GM23338 (cell line): ENCODE results near the gene CUEDC1. TPM values are rescaled to one million over a fixed set of nuclear protein-coding genes. Genes with fewer than 3 reads are reported as not detected.

Experiments used
- ATAC-seq: fragments of 200-7000 bp; cut with Tn5 transposase; 3 replicates; pipeline ENCODE4 v1.9.1; 2020
- DNase-seq: peaks from one replicate; pipeline ENCODE4 v3.0.0-alpha.2; 2015; ENCODE audit warnings: low spot score
- H2AFZ ChIP-seq: fragments of 200-600 bp; sonication (generic); 2 replicates; pipeline ENCODE4 v1.8.0; 2016; ENCODE audit warnings: antibody characterized with exemption, mild to moderate bottlenecking, moderate library complexity
- H3F3A ChIP-seq: fragments of 200-600 bp; sonication (generic); replicated peaks from 2 replicates; pipeline ENCODE4 v1.8.0; 2017; ENCODE audit warnings: antibody characterized with exemption, mixed run types, low read depth
- H3K27ac ChIP-seq: fragments of 200-600 bp; sonication (generic); 2 replicates; pipeline ENCODE4 v1.6.1; 2016; ENCODE audit warnings: low read depth
- H3K27me3 ChIP-seq: fragments of 200-600 bp; sonication (generic); 2 replicates; pipeline ENCODE4 v1.8.0; 2016; ENCODE audit warnings: mild to moderate bottlenecking, mixed run types, moderate library complexity; ENCODE audit not compliant: insufficient read depth
- H3K36me3 ChIP-seq: fragments of 200-600 bp; sonication (generic); 2 replicates; pipeline ENCODE4 v1.8.0; 2016; ENCODE audit warnings: mild to moderate bottlenecking; ENCODE audit not compliant: insufficient read depth
- H3K4me1 ChIP-seq: fragments of 200-600 bp; sonication (generic); 2 replicates; pipeline ENCODE4 v1.8.0; 2016; ENCODE audit warnings: mild to moderate bottlenecking, moderate library complexity; ENCODE audit not compliant: insufficient read depth
- H3K4me2 ChIP-seq: fragments of 200-600 bp; sonication (generic); 2 replicates; pipeline ENCODE4 v1.7.1; 2017; ENCODE audit warnings: mixed run types
- H3K4me3 ChIP-seq: fragments of 200-600 bp; sonication (generic); 2 replicates; pipeline ENCODE4 v1.6.1; 2016; ENCODE audit warnings: mixed run types
- H3K79me2 ChIP-seq: fragments of 200-600 bp; sonication (generic); replicated peaks from 2 replicates; pipeline ENCODE4 v1.8.0; 2017; ENCODE audit warnings: mild to moderate bottlenecking; ENCODE audit not compliant: insufficient read depth
- H3K9me2 ChIP-seq: fragments of 200-600 bp; sonication (generic); 2 replicates; pipeline ENCODE4 v1.8.0; 2017; ENCODE audit not compliant: insufficient read depth
- H4K20me1 ChIP-seq: fragments of 200-600 bp; sonication (generic); replicated peaks from 2 replicates; pipeline ENCODE4 v1.8.0; 2017; ENCODE audit warnings: mild to moderate bottlenecking; ENCODE audit not compliant: insufficient read depth
- H3K27ac Mint-ChIP-seq: 2 replicates; pipeline ENCODE4 v1.8.0; 2020; ENCODE audit warnings: inconsistent platforms, mild to moderate bottlenecking, moderate library complexity, mixed read lengths
- H3K27me3 Mint-ChIP-seq: 3 replicates; pipeline ENCODE4 v1.8.0; 2022; ENCODE audit warnings: low read depth, mild to moderate bottlenecking, moderate library complexity, mixed read lengths, inconsistent platforms; ENCODE audit not compliant: insufficient read depth, poor library complexity
- H3K36me3 Mint-ChIP-seq: 3 replicates; pipeline ENCODE4 v1.8.0; 2021; ENCODE audit warnings: low read depth, mild to moderate bottlenecking, inconsistent platforms, moderate library complexity, mixed read lengths
- H3K4me1 Mint-ChIP-seq: 3 replicates; pipeline ENCODE4 v1.8.0; 2020; ENCODE audit warnings: mild to moderate bottlenecking, inconsistent platforms, mixed read lengths
- H3K4me3 Mint-ChIP-seq: 3 replicates; pipeline ENCODE4 v1.8.0; 2021; ENCODE audit warnings: moderate library complexity, mild to moderate bottlenecking, inconsistent platforms, mixed read lengths
- H3K9me3 Mint-ChIP-seq: 3 replicates; pipeline ENCODE4 v1.8.0; 2020; ENCODE audit warnings: moderate library complexity, mild to moderate bottlenecking, inconsistent platforms, mixed read lengths
- CREB1 ChIP-seq: fragments of 250-450 bp; sonication (Bioruptor Pico); IDR thresholded peaks from 2 replicates; pipeline ENCODE4 v1.5.0; 2020; ENCODE audit warnings: low read depth, mild to moderate bottlenecking, moderate library complexity
- CTCF ChIP-seq, 2 experiments: fragments of 200-600 bp in 1 of 2; sonication (generic) in 1 of 2; conservative IDR thresholded peaks; 2 replicates each; pipeline versions ENCODE4 v1.5.1 to v1.6.1; 2016 to 2017; ENCODE audit warnings: antibody characterized with exemption in 2 of 2, low read depth in 2 of 2, mild to moderate bottlenecking in 2 of 2, moderate library complexity in 1 of 2
- ETS1 ChIP-seq: IDR thresholded peaks from 2 replicates; pipeline ENCODE4 v1.6.1; 2016; ENCODE audit warnings: antibody characterized with exemption
- EZH2 ChIP-seq: fragments of 200-600 bp; sonication (generic); IDR thresholded peaks from one replicate; pipeline ENCODE4 v1.8.0; 2017; ENCODE audit warnings: antibody characterized with exemption, mild to moderate bottlenecking, low read depth; ENCODE audit not compliant: unreplicated experiment
- EZH2phosphoT487 ChIP-seq: fragments of 200-600 bp; sonication (generic); IDR thresholded peaks from one replicate; pipeline ENCODE4 v1.8.1; 2018; ENCODE audit warnings: antibody characterized with exemption; ENCODE audit not compliant: unreplicated experiment
- JUNB ChIP-seq: IDR thresholded peaks from one replicate; pipeline ENCODE4 v1.6.1; 2016; ENCODE audit warnings: antibody characterized with exemption; ENCODE audit not compliant: unreplicated experiment
- NANOG ChIP-seq: IDR thresholded peaks from 2 replicates; pipeline ENCODE4 v1.6.1; 2016; ENCODE audit warnings: antibody characterized with exemption, borderline replicate concordance
- POLR2AphosphoS5 ChIP-seq: IDR thresholded peaks from 2 replicates; pipeline ENCODE4 v1.6.1; 2016; ENCODE audit warnings: antibody characterized with exemption, low read depth
- REST ChIP-seq: IDR thresholded peaks from one replicate; pipeline ENCODE4 v1.6.1; 2018; ENCODE audit warnings: antibody characterized with exemption; ENCODE audit not compliant: unreplicated experiment
- STAT1 ChIP-seq: IDR thresholded peaks from one replicate; pipeline ENCODE4 v1.6.1; 2016; ENCODE audit warnings: antibody characterized with exemption; ENCODE audit not compliant: unreplicated experiment
- ZNF114 ChIP-seq: fragments of 250-450 bp; sonication (Bioruptor Pico); IDR thresholded peaks from 2 replicates; pipeline ENCODE4 v1.5.0; 2020; ENCODE audit warnings: mild to moderate bottlenecking, moderate library complexity
- ZNF331 ChIP-seq: fragments of 250-450 bp; sonication (Bioruptor Pico); IDR thresholded peaks from 2 replicates; pipeline ENCODE4 v1.5.0; 2020; ENCODE audit warnings: low read depth, mild to moderate bottlenecking, moderate library complexity
- ZNF462 ChIP-seq: fragments of 250-450 bp; sonication (Bioruptor Pico); IDR thresholded peaks from 2 replicates; pipeline ENCODE4 v1.5.0; 2020; ENCODE audit warnings: mild to moderate bottlenecking, moderate library complexity
- polyA plus RNA-seq: library from polyadenylated mRNA; unstranded; fragments of >200 nt; fragmentation: Nextera tagmentation; extraction: Ambion mirVana; gene quantifications from 2 replicates; pipeline ENCODE4 v1.2.1, GENCODE V29; 2016
- total RNA-seq: library from RNA; depleted of rRNA; stranded (reverse); fragments of >200 nt; shearing (Covaris generic); gene quantifications from 2 replicates; pipeline ENCODE4 v1.2.3, GENCODE V29; 2014

The CUEDC1 gene
- total and polyA plus RNA-seq, 2 experiments from 2014 or later, result 3.0 to 7.7 TPM

GRCh38 chr17:58002154-58002948, 47.1 kb upstream of the CUEDC1 start:
- H3K27me3 Mint-ChIP-seq, result peaks cover 14% of the 10 kb centered on the region
- DNase-seq (no peak), ATAC-seq (no peak)
- H3K4me2 ChIP-seq, result no peak overlapping the region
- peaks cover 33% of the 10 kb centered on the region for H3K36me3 ChIP-seq
- peak overlapping the region; percentile 46 for H3K27ac ChIP-seq
- TF ChIP-seq EZH2 (no peak), REST (no peak), ZNF114 (no peak), JUNB (no peak), ZNF331 (no peak), CTCF (conservative IDR thresholded peaks at IDR 0.05; ENCODE audit: low read depth in 2 of 2) (no peak), ZNF462 (CRISPR knock-in tag) (no peak), NANOG (no peak), ETS1 (no peak), STAT1 (no peak), POLR2AphosphoS5 (no peak), CREB1 (CRISPR knock-in tag) (no peak), EZH2phosphoT487 (no peak)
- H3K4me1 ChIP-seq, result peaks cover 18% of the 10 kb centered on the region
- H4K20me1 ChIP-seq, result peaks cover 32% of the 10 kb centered on the region
- H3K27me3 ChIP-seq, result no peaks in the 10 kb centered on the region
- 0 out of 2 replicates have a peak overlapping the region, but pooled peaks have one; percentile 94 for H3K4me3 ChIP-seq
- peaks cover 56% of the 10 kb centered on the region for H3K79me2 ChIP-seq
- H2AFZ ChIP-seq, result no peak overlapping the region
- H3K9me2 ChIP-seq, result no peaks in the 10 kb centered on the region
- peaks cover 40% of the 10 kb centered on the region for H3K4me1 Mint-ChIP-seq
- peaks cover 6% of the 10 kb centered on the region; the same call in 2 of the 3 replicates for H3K9me3 Mint-ChIP-seq
- H3K4me3 Mint-ChIP-seq, result peak overlapping the region; percentile 24; the same call in 1 of the 3 replicates
- peak overlapping the region; percentile 4; the same call in 1 of the 2 replicates for H3K27ac Mint-ChIP-seq
- H3K36me3 Mint-ChIP-seq, result peaks cover 93% of the 10 kb centered on the region
- peaks cover 26% of the 10 kb centered on the region; the same call in 1 of the 2 replicates for H3F3A ChIP-seq
